GM18909 (cell line): ENCODE measurements around the gene SMAD3.

Experiments used
- ATAC-seq: cut with Tn5 transposase; IDR thresholded peaks from one replicate; pipeline ENCODE4 v1.9.1; 2021; ENCODE audit warnings: mild to moderate bottlenecking; ENCODE audit not compliant: unreplicated experiment, poor library complexity

SMAD3 gene

GRCh38 chr15:67079361-67079760 lies 14.0 kb downstream of the SMAD3 start:
- ATAC-seq = no peak

- no peak for ATAC-seq
These were observed 14.9 kb downstream of the SMAD3 start for GRCh38 chr15:67080118-67080899.

DNA sequence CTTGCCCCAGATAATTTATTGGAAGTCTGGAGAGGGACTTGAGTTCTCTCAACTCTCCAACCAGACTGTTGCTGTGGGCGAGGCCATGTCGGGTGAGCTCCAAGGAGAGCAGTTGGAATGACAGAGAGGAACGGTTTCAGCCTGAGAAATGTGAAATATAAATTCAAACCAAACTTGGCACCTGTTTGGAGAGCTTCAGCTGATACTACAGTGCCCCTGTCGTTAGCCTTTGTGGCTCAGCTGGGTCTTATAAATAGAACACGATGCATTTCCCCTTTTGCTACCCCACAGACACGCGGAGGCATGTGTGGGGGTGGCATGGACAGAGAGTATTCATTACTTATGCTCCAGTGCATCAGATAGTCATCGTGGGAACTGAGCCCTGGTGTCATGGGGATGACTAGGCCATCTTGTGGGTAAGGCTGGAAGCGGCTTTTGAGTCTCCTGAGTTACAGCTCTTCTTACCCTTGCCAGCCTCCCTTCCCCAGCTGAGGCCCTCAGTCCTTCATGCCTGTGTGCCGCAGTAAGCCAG lies 15.6 kb downstream of the SMAD3 start:
- peak; percentile 51 for ATAC-seq

- no peak for ATAC-seq
These were observed 16.7 kb downstream of the SMAD3 start for GRCh38 chr15:67082007-67082536.

- no peak for ATAC-seq
These were observed 17.8 kb downstream of the SMAD3 start for GRCh38 chr15:67083135-67083762.

DNA sequence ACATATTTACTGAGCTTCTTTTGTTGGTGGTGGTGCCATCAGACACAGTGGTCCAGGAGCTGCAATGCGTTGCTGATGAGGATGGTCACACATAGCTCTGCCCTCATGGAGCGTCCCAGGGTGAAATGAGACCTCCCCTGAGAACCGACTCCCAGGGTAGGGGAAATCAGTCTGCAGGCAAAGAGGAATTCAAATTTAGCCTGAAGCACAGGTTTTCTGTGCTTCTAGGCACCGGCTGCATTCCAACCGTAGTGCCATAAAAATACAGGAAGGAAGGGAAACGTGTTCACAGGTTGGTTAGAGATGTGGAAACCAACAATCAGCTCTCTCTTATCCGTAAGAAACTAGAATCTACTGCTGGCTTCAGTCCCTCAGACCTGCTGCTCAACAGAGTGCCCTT lies 19.2 kb downstream of the SMAD3 start:
- no peak for ATAC-seq

DNA sequence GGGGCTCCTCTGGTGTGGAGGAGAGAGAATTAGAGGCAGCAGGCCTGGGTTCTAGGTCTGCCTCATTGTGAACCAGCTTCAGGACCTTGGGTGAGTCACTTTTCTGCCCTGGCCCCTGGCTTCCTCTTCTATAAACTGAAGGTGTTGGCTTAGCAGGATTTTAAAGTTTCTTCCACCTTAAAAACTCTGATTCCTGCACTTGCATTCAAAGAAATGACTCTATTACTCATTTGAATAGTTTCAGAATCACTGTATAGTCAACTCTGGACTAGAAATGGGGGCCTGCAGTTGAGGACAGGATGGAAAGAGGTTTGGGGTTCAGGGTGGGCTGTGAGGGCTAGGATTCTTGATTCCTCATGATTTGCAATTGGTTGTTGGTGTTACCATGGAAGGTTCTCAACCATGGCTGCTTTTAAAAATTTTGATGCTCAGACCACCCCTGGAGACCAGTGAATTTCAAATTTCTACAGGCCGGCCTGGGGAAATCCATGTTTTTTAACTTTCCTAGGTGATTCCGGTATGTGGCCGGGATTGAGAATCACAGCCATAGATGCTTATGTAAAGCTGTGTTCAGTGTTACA lies 19.9 kb downstream of the SMAD3 start:
- ATAC-seq = no peak

DNA sequence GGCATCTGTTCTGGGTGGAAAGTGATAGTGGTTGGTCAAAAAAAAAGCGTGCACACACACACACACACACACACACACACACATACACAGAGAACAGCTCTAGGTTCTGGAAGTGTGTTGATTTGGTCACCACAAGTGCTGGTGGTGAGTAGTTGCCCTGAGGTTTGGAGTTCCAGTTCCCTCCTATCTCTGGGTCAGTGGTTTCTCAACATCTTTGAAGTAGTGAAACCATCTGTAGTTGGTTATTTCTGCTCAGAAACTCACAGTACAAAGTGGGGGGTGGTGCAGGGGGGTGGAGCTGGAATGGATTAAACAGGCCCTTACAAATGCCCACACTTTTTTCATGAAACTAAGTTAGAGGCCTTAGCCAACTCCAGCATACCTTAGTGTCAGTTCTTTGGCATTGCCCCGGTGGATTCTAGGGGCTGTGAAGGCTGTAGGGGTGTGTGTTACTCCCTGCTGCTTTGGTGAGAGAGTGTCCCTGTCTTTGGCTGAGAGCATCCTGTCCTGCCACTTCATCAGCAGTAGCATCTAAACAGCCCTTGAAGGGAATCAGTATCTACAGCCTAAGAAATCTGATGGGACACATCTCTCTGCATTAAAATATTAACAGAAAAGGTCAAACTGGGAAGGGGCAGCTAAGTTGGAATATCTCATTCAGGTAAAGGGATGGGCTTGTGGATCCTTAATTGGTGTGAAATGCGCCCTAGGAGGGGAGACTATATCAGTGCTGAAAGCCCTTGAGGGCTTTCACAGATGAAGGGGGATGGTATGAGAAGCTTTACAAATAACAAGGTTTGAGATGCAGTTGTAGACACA lies 20.6 kb downstream of the SMAD3 start:
- ATAC-seq = peak; percentile 40

GRCh38 chr15:67086637-67086914 lies 21.2 kb downstream of the SMAD3 start:
- no peak for ATAC-seq

DNA sequence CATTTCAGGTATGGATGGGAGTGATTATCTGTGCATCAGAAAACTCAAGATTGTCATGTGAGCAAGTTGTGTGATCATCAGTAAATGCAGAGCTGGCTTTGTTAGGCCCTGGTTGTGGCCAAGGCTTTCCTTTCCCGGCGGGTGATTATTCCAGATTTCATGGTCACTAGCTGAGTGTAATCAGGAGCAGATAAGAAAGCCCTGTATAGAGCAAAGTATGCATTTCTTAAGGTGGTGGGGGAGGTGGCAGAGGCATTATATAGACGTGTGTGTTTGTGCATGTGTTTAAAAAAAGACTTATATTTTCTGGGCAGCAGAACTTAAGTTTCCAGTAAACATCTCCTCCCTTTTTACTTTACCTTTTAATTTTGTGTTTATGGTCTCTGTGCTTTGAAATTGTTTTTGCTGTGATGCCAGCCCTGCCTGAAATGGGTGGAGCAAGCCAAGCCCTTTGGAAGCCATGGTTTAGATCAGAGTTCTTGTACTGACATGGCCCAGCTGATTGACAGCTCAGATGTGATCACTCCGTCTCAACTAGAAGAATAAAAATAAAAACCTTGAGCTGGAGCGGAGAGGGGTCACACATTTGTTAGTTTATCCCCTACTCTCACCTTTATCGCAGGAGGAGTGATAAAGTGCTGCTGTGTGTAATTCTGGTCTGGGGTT lies 22.2 kb downstream of the SMAD3 start:
- ATAC-seq = no peak

DNA sequence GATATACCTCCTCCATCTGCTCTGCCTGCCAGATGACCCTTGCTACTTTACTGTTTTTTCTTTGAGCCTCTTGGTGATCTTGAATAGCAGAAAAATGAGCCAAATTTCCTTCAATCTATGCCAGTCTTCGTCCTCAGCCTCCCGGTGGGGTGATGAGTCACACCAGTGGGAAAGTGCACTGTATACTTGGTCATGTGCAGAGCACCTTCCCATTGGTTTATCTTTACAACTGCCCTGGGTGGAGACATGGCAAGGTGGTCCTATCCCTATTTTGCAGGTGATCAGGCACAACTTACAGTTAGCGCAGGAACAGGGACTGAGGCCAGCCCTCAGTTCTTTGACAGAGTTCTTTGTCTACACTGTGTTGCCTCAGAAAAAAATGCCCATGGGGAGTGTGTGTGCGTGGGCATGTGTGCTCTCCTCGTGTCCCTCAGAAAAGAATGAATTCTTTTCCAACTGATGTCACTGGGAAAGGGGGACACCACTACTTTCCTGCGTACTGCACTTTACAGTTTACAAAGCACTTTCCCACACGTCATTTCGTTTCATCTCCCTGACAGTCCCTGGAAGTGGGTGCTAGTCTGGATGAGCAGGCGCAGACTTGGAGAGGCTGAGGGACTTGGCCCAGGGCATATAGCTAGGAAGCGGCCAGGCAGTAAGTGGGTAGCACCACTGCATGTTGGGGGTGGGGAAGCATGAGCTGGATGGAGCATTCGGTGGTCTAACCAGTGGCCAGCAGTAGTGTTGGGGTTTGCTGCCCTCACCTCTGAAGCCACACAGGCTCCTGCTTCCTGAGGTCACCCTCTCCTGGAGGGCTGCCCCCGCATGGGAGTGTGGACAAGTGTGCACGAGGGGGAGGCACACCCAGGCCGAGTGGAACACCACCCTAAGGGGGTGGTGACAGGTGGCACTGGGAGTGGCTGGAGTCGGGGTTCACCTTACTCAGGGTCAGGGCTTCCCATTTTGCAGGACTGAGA lies 24.1 kb downstream of the SMAD3 start:
- no peak for ATAC-seq

DNA sequence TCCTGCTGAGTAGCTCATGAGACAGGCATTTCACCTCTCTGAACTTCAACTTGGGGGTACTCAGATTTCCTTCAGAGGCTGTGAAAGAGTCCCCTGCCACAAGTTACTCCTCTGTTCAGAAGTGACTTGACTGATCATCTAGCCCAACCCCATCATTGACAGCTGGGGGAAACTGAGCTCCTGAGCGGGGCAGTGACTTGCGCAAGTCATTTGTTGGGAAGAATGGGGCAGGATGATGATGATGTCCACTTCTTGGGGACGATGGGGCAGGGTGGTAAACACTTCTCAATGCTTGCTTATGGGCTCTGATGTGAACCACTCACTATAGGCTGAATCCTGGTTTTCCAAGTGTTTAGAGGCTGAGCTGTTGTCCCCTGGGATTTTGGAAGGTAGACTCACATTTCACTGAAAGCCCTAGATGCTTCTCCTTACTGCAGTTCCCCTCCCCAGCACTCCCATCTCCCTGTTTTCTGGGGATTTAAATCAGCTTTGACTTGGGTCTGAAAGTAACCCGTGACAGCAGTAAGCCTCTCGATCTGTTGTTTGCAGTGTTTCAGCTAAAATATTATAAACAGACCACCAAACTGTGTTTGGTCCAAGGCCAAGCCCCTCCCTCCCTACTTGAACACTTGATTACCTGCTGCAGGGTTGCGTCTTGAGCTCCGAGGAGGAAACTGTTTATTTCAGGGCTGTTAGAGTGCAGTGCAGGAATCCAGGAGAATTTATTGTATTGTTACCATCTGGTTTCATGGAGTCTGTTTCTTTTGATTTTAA lies 25.1 kb downstream of the SMAD3 start:
- ATAC-seq = no peak

DNA sequence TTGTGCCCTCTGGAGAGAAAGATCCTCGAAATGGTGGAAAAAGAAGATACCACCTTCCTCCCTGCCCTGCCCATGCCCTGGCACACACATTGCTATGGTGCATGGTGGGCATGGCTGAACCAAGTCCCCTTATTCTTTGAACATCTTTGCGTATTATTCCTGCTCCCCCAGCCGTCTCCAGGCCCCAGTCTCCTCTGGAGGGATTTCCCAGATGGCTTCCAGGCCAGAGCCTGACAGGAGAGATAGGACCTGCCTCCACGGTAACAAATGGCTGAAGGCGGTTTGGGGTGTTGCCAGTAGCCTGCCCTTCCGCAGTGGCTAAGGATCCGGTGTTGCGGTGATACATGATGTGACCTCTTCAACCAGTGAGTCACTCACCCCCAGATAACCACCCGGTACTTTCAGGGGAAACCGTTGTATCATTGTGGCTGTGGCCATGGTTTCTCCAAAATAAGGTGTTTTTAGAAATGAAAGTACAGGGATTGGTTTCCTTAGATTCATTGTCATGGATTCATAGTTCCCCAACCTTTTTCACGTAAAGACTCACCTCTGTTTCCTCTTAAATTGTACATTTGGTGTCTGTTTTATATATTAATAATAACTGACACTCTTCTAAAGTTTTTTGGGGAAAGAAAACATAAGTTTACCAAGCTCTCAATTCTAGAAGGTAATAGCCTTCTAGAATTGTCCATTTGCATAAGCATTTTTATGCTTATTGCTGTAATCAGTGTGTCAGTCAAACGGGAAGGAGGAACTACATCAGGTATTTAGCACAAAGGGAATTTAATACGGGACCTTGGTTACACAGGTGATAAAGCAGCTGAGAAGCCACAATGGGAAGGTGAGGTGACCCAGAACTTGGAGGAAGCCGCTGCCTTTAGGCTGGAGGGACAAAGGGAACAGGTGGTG lies 25.9 kb downstream of the SMAD3 start:
- peak; percentile 72 for ATAC-seq

- ATAC-seq = no peak
These were observed 26.7 kb downstream of the SMAD3 start for GRCh38 chr15:67091980-67092677.

GRCh38 chr15:67092752-67093503 lies 27.5 kb downstream of the SMAD3 start:
- ATAC-seq = no peak

DNA sequence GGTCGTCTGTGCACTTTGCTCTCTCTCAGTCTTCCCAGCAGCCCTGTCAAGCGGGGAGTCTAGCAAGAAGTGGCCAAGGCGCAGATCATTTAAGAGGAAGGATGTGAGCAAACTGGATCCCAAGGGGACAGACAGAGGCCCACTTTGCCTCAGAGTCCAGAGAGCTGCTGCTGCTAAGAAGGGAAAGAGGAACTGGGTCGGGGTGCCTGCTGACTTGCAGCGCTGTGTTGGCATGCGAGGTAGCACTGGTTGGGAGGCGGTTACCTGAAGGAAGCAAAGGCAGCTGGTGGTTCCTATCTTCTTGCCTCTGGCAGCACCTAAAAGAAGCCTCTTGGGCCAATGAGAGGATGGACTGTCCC lies 28.1 kb downstream of the SMAD3 start:
- ATAC-seq = peak; percentile 54
